HepG2 (cell line): ENCODE results near the gene PLLP. TPM values are rescaled to one million over a fixed set of nuclear protein-coding genes. Genes with fewer than 3 reads are reported as not detected.

Source experiments
- ARID5B ChIP-seq: IDR thresholded peaks from 2 replicates; pipeline ENCODE4 v1.4.0; 2020; ENCODE audit warnings: mild to moderate bottlenecking, missing genetic modification reagents
- BATF2 ChIP-seq: sonication (generic); formaldehyde crosslinking; IDR thresholded peaks from 2 replicates; pipeline ENCODE4 v1.8.0; 2022; ENCODE audit warnings: mild to moderate bottlenecking, missing genetic modification reagents, moderate library complexity
- CEBPG ChIP-seq: IDR thresholded peaks from 2 replicates; pipeline ENCODE4 v1.6.1; 2016
- GTF3A ChIP-seq: sonication (generic); formaldehyde crosslinking; conservative IDR thresholded peaks from 2 replicates; pipeline ENCODE4 v1.4.0; 2020; ENCODE audit warnings: mild to moderate bottlenecking, missing genetic modification reagents
- MED13 ChIP-seq: sonication (generic); formaldehyde crosslinking; IDR thresholded peaks from 2 replicates; pipeline ENCODE4 v1.5.0; 2020; ENCODE audit warnings: missing genetic modification reagents
- MYNN ChIP-seq: sonication (generic); formaldehyde crosslinking; IDR thresholded peaks from 2 replicates; pipeline ENCODE4 v1.4.0; 2020; ENCODE audit warnings: mild to moderate bottlenecking, low read depth, missing genetic modification reagents
- NKX3-1 ChIP-seq: sonication (generic); formaldehyde crosslinking; IDR thresholded peaks from 2 replicates; pipeline ENCODE4 v1.5.0; 2020; ENCODE audit warnings: missing genetic modification reagents
- ZBTB1 ChIP-seq: sonication (generic); formaldehyde crosslinking; IDR thresholded peaks from 2 replicates; pipeline ENCODE4 v1.4.0; 2020; ENCODE audit warnings: missing genetic modification reagents, borderline replicate concordance
- ZBTB33 ChIP-seq: sonication (generic); formaldehyde crosslinking; IDR thresholded peaks from 2 replicates; pipeline ENCODE4 v1.4.0; 2020; ENCODE audit warnings: missing genetic modification reagents
- ZBTB4 ChIP-seq: sonication (generic); formaldehyde crosslinking; IDR thresholded peaks from 2 replicates; pipeline ENCODE4 v1.4.0; 2020; ENCODE audit warnings: missing genetic modification reagents, mild to moderate bottlenecking, borderline replicate concordance
- ZNF232 ChIP-seq: sonication (generic); formaldehyde crosslinking; IDR thresholded peaks from 2 replicates; pipeline ENCODE4 v1.4.0; 2020; ENCODE audit warnings: missing genetic modification reagents, borderline replicate concordance
- ZNF496 ChIP-seq: sonication (generic); formaldehyde crosslinking; IDR thresholded peaks from 2 replicates; pipeline ENCODE4 v1.8.1; 2023; ENCODE audit warnings: mild to moderate bottlenecking, moderate library complexity, missing genetic modification reagents; ENCODE audit not compliant: insufficient replicate concordance
- ZNF687 ChIP-seq: sonication (generic); formaldehyde crosslinking; IDR thresholded peaks from 2 replicates; pipeline ENCODE4 v1.5.1; 2020; ENCODE audit warnings: mild to moderate bottlenecking, missing genetic modification reagents, moderate library complexity
- polyA plus RNA-seq, 8 experiments: library from polyadenylated mRNA; depleted of rRNA in 3 of 8; stranded (reverse) in 7 of 8; unstranded in 1 of 8; fragments of >200 nt; fragmentation: Illumina TruSeq in 4 of 8; extraction: Trizol in 4 of 8; gene quantifications; 2 replicates each; pipeline versions ENCODE4 v1.2.1 to v1.2.3, GENCODE V29; 2011 to 2016; ENCODE audit warnings: low read depth in 4 of 8, missing spikeins in 1 of 8, mixed read lengths in 1 of 8; ENCODE audit not compliant: insufficient read depth in 1 of 8
- total RNA-seq, 5 experiments: library from RNA; depleted of rRNA; stranded (reverse); fragments of >200 nt; fragmentation: Illumina TruSeq; extraction: Trizol; gene quantifications; 2 replicates each; pipeline ENCODE4 v1.2.3, GENCODE V29; 2016; ENCODE audit warnings: low read depth in 1 of 5

Gene PLLP
- total and polyA plus RNA-seq, 2 of the 13 experiments (the other 11 are each of a cell fraction or from before 2014, with no cell fraction given), result 60.6 to 127 TPM

GRCh38 chr16:57279780-57280638 is 4.5 kb downstream of the PLLP start (continued):
- peak; percentile 83 for TF ChIP-seq ZBTB33
- TF ChIP-seq CEBPG (CRISPR knock-in tag), result peak; percentile 43
- TF ChIP-seq MYNN, result 0 out of 2 replicates have a peak, but pooled peaks have one; percentile 68
- TF ChIP-seq ZBTB4 (CRISPR knock-in tag), result peak; percentile 75; the same call in 1 of the 2 replicates
- TF ChIP-seq NKX3-1, result no peak
- TF ChIP-seq GTF3A (CRISPR knock-in tag), result peak; percentile 88; the same call in 1 of the 2 replicates
- TF ChIP-seq ZNF496 (CRISPR knock-in tag), result no peak
- no peak; the same call in 1 of the 2 replicates for TF ChIP-seq BATF2
- TF ChIP-seq ZNF232 (CRISPR knock-in tag), result no peak
- TF ChIP-seq ARID5B (CRISPR knock-in tag), result peak; percentile 96
- no peak for TF ChIP-seq ZBTB1
- TF ChIP-seq ZNF687 (CRISPR knock-in tag), result peak; percentile 82
- TF ChIP-seq MED13 (CRISPR knock-in tag), result peak; percentile 84; the same call in 1 of the 2 replicates
